BE2C (cell line): ENCODE data around the gene KCTD18.

Source experiments
- DNase-seq: peaks from one replicate; pipeline ENCODE4 v3.0.0-alpha.2; 2020
- H3K27me3 ChIP-seq: fragments of 250-450 bp; sonication (Bioruptor Pico); 2 replicates; pipeline ENCODE4 v1.5.1; 2020; ENCODE audit warnings: mild to moderate bottlenecking
- H3K36me3 ChIP-seq: fragments of 250-450 bp; sonication (Bioruptor Pico); 2 replicates; pipeline ENCODE4 v1.5.1; 2020; ENCODE audit warnings: mild to moderate bottlenecking
- H3K4me1 ChIP-seq: fragments of 250-450 bp; sonication (Bioruptor Pico); 2 replicates; pipeline ENCODE4 v1.5.1; 2020
- H3K4me3 ChIP-seq: 2 replicates; pipeline ENCODE4 v1.5.1; 2011; ENCODE audit warnings: low read depth, low read length
- H3K9me3 ChIP-seq: fragments of 250-450 bp; sonication (Bioruptor Pico); 2 replicates; pipeline ENCODE4 v1.5.1; 2020
- CTCF ChIP-seq: IDR thresholded peaks from 2 replicates; pipeline ENCODE4 v1.5.1; 2012; ENCODE audit warnings: mild to moderate bottlenecking, low read depth, low read length

Gene KCTD18

DNA sequence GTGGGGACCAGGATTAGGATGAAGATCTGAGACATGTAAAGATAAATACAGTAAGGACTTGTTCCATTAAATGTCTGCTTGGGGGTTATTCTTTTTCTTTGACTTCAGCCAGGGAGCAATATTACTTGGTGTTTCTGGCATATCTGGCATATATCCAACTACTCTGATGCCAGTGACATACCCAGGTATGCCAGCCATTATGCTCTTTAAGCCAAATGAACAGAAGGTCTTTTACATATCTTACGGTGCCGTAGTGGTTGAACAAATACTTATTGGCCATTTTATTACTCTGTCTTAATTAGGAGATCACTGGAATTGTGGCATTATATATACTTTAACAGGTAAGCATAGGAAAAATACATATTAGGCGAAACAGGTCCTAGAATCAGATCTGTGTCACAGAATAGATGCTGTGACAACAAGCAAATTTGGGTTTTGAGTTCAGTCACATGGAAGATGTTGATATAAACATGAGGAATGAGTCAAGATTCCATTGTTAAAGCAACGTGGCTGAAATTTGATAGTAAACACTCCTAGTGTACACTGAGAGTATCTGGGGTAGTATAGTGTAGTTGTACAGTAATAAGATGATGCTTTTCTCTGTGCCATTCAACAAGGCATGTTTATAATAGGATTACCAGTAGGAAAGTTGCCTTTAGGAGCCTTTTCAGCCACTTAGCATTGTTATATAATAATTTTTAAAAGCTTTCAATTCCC lies 62.6 kb downstream of the KCTD18 start:
- H3K4me1 ChIP-seq, result peaks cover 2% of the 10 kb centered on the region; the same call in 1 of the 2 replicates
- no peaks in the 10 kb centered on the region for H3K9me3 ChIP-seq
- TF ChIP-seq CTCF, result no peak
- DNase-seq, result no peak
- H3K36me3 ChIP-seq, result peaks cover 30% of the 10 kb centered on the region
- no peak overlapping the region for H3K4me3 ChIP-seq
- no peaks in the 10 kb centered on the region for H3K27me3 ChIP-seq

- H3K27me3 ChIP-seq, result no peaks in the 10 kb centered on the region
- H3K4me3 ChIP-seq, result no peak overlapping the region
Observed at GRCh38 chr2:200446612-200447011, 63.3 kb downstream of the KCTD18 start.

GRCh38 chr2:200445284-200445683 lies 64.6 kb downstream of the KCTD18 start:
- Histone ChIP-seq H3K9me3 (no peaks in the 10 kb centered on the region), H3K27me3 (no peaks in the 10 kb centered on the region), H3K36me3 (peaks cover 41% of the 10 kb centered on the region), H3K4me1 (peaks cover 3% of the 10 kb centered on the region; the same call in 1 of the 2 replicates), H3K4me3 (no peak overlapping the region)
- no peak for DNase-seq
- no peak for TF ChIP-seq CTCF

More at GRCh38 chr2:200446612-200447011, 63.3 kb downstream of the KCTD18 start:
- H3K9me3 ChIP-seq, result no peaks in the 10 kb centered on the region
- DNase-seq, result no peak
- H3K36me3 ChIP-seq, result peaks cover 35% of the 10 kb centered on the region
- TF ChIP-seq CTCF, result no peak
- peaks cover 3% of the 10 kb centered on the region; the same call in 1 of the 2 replicates for H3K4me1 ChIP-seq

DNA sequence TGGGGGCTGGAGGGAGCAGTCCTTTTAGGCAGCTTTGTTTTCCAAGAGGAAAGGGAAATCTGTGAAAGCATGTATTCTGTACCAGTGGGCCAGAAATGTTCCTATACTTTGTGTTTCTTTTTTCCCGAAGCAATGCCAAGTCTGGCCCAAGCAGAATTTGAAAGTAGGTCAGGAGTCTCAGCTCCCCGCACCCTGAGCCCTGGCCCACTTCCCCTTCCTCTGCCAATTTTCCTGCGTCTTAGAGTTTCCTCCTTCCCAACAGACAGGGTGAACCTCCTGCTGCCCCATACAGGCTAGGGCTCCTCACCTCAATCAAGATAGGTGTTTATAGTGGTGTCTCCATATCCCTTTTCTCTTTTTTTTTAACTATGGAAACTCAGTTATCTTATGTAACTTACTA lies 65.3 kb downstream of the KCTD18 start:
- Histone ChIP-seq H3K36me3 (peaks cover 44% of the 10 kb centered on the region), H3K9me3 (no peaks in the 10 kb centered on the region), H3K4me1 (peaks cover 3% of the 10 kb centered on the region), H3K27me3 (no peaks in the 10 kb centered on the region), H3K4me3 (no peak overlapping the region)
- DNase-seq, result no peak
- TF ChIP-seq CTCF, result no peak

- Histone ChIP-seq H3K36me3 (peaks cover 44% of the 10 kb centered on the region), H3K4me1 (peaks cover 3% of the 10 kb centered on the region), H3K27me3 (no peaks in the 10 kb centered on the region), H3K9me3 (no peaks in the 10 kb centered on the region), H3K4me3 (no peak overlapping the region)
- DNase-seq, result no peak
- TF ChIP-seq CTCF, result no peak
Observed at GRCh38 chr2:200443916-200444315, 66.0 kb downstream of the KCTD18 start.

GRCh38 chr2:200443376-200443775 lies 66.5 kb downstream of the KCTD18 start:
- peaks cover 44% of the 10 kb centered on the region for H3K36me3 ChIP-seq
- TF ChIP-seq CTCF, result no peak
- H3K4me1 ChIP-seq, result peaks cover 3% of the 10 kb centered on the region
- no peaks in the 10 kb centered on the region for H3K9me3 ChIP-seq
- H3K27me3 ChIP-seq, result no peaks in the 10 kb centered on the region
- no peak for DNase-seq
- no peak overlapping the region for H3K4me3 ChIP-seq
